DMS153 treated with DMSO at 0.1 percent for 48 hours (cell line): ENCODE measurements around the gene FMNL3.
A peak's percentile ranks its signal among the peaks of the same experiment; 100 is the strongest.

Experiments used
- DNase-seq: peaks from one replicate; lab custom pipeline; 2025; ENCODE audit not compliant: unreplicated experiment; lab: John Stamatoyannopoulos, UW

The FMNL3 gene

DNA sequence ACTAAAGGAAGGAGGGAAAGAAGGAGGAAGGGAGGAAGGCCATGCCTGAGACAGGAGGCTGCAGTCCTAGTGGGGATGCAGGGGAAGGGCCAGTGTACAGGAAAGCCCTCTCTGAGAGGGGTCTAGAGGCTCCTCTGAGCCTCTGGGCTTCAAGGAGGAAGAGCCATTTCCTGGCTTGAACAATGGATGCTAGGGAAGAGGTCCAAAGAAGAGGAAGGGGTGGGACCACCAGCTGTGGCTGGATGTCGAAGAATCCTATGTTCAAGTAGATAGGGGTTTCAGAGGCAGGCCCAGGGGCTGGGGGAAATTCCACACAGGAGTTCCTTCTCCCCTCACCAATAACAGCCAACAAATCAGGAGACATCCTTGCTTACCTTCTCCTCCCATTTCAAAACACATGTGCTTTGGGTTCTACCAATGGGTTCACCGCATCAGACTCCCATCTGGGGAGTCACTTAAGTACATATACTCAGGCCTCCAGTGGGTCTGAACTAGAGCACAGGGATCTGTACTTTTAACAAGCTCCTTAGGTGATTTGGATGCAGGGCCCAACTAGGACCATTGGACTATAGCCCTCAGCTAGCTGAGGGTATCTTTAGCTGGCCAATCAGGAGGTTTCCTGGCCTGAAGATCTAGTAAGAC, 51.5 kb downstream of the FMNL3 start:
- DNase-seq = no peak

DNA sequence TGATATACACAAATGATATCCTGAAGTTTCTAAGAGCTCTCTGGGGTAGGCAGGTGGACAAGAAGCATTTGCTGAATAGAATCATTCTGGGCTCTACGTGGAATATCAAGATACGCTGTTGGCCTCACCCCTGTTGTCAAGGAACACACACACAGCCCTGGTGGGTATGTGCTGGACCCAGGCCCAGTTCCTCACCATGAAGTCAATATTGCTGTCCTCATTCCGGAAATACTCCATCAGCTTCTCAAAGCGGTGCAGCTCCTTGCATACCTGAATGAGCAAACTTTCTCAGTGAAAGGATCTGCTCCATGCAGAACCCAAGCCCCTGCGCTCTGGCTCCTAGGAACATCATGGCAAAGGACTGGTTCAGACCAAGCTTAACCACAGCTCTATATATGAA, 52.5 kb downstream of the FMNL3 start:
- no peak for DNase-seq

DNA sequence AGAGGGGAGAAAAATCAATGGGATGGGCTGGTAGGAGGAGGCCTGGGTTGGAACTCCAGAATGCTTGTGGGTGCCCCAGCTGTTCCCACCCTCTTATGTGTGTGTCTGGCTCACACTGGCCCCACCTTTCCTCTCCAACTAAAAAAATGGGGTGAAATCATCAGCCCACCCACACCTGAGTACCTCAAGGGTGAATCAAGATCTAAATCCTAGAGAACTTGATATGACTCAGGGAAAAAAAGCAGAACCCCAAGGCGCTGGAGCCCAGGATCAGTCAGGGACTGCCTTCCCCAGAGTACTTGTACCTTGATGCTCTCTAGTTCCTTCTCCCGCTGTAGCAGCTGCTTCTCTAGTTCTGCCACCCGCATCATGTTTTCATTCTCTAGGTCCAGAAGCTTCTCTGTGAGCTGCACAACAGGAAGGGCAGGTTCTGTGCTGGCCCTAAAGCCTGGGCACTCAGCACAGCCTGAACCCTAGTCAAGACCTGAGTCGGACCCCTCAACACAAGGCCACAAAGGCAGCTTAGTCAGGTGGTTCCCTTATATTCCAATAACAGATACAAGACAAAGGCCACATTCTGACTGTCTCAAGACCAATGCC, 54.2 kb downstream of the FMNL3 start:
- no peak for DNase-seq

DNA sequence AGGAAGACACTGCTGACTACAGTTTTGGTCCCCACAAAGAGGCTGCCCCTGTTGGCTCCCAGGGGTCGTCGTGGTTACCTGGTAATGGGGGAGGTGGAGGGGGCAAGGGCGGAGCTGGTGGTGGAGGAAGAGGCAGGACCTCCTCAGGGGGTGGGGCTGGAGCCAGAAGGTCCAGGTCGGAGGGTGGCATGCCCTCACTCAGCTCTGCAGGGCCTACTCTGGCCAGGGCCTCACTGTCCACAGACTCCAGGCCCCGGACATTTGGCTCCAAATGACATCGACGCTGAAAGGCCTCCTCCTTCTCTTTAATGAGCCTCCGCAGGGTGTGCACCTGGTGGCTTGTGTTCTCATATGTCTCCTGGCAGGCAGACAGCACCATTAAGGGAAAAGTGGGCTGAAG, 55.4 kb downstream of the FMNL3 start:
- DNase-seq = no peak

DNA sequence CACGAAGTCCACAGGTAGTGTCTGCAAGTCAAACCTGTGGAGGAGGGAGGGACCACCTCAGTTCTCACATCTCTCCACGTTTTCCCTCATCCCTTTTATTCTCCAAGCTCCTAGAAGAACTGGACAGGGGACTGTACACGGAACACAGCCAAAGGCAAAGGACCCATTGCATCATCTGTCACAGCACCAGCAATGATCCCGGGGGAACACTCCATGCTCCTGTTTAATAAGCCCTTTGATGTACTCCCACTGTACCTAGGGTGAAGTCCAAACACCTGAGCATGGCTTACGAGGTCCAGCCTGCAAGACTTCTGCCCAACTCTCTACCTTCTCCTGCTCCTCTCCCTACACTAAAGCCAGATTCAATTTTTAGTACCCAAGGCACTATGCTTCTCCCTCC, 57.3 kb downstream of the FMNL3 start:
- DNase-seq = no peak

DNA sequence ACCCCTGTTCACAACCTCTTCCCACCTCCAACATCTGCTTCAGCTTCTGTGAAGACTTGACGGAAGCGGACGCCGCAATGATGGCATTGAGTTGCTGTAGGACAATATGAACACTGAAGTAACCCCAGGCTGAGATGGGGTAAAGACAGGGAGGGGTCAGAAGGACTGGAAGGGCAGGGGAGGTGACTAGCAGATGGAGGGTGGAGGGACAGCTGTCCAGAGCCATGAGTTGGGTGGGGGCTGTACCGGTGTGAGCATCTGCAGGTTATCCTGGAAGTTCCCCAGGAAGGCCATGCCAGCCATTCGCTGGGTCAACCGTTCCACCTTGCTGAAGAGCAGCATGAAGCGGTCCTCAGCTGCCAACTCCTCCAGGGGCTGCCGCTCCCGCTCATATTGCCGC, 57.8 kb downstream of the FMNL3 start:
- DNase-seq = no peak

DNA sequence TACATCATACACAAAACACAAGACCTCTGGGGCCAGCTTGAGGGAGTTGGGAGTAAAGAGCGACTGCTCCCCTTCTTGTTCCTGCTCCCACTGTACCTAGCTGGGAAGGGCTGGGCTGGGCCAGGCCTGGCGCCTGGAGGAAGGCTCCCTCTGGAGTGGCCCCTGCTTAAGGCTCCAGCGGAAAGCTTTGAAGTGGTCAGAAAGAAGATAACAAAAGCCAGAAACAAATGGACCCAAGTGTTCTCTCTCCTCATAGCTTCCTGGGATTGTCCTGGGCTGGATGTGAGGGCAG, 58.5 kb downstream of the FMNL3 start:
- no peak for DNase-seq

DNA sequence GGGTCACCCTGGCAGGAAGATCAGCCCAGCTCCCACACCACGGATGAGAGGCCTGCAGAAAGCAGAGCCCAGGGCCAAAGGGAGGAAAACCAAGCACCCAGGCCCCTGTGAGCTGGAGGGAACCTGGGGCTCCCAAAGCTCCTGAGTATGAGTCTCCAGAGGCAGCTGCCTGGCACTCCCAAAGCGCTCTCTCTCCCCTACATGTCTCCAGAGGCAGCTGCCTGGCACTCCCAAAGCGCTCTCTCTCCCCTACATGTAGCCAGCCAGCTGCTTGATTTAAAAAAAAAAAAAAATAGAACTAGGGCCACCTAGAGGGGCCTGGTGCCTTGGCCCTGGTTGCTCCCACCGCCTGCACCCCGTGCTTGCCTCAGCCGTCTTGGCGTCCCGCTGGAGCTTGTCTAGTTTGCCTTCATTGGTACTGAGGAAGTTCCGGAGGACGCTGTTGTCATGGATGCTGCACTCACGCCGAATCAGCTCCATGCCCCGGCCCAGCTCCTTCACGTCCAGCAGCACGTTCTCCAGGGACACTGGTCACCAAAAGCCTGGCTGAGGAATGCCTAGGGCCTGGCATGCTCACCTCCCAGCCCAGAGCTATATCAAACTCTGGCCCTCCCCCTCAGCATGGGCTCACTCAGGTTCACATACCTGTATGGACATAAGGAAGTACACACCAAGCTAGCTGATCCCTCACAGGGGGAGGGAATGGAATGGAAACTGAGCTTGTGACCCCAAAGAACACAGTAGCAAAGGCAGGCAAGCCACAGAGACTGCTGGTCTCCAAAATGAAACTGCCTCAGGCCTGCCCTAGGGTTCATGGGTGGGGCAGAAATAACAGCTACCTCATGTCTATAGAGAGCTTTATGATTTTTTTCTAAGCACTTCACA, 59.1 kb downstream of the FMNL3 start:
- DNase-seq = no peak

DNA sequence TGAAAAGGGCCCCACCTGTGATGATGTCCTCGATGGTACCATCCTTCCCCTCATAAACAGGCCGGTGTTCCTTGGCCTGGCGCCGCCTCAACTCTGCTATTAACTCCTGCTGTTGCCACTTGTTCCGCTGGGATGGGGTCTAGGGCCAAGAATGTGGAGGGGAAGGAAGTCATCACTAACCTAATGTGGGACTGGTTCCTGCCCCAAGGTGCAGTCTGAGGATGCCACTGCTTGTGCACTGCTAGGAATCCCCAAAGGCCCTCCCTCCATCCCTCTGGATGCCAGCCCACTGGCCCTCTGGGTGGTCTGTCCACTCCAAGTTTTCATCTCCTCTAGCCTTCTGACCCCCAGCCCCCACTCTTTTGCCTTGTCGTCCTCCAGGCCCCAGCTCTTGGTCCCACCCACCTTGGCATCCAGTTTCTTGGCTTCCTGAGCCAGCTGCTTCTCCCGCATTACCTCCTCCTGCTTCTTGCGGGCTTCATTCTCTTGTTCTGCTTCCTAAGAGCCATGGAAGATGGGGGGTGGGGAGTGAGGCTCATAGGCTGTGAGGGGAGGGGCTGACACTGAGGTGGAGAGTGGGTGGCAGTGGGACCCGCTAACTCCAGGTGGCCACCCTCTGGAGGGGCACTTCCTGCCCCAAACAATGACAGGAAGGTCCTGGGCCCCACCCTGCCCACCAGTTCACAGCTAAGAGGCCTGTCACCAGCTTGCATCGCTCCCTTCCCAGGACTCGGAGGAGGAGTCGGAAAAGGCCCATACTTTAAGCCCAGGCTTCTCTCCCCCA, 60.1 kb downstream of the FMNL3 start:
- DNase-seq = no peak

DNA sequence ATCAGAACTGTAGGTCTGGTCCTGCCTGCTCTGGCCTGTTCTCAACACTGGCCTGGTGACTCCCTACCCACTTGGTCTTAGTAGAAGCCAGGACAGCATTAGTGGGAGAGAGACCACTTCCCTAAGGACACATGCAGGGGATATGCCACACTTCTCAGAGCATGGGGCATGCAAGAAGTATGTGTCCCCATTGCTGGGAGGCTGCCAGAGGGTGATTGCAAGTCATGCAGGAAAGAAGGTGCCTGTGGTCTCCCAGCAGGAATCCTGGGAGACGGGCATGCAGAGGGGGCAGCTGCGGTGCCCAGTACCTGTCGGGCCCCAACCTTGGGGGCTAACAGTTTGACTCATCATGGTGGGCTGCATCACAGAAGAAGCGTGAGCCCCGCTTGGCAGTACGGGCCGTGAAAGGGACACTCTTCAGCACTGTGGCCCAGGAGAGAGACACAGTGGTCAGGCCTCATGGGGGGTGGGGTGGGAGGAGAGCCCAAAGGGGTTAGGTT, 60.8 kb downstream of the FMNL3 start:
- no peak for DNase-seq

DNA sequence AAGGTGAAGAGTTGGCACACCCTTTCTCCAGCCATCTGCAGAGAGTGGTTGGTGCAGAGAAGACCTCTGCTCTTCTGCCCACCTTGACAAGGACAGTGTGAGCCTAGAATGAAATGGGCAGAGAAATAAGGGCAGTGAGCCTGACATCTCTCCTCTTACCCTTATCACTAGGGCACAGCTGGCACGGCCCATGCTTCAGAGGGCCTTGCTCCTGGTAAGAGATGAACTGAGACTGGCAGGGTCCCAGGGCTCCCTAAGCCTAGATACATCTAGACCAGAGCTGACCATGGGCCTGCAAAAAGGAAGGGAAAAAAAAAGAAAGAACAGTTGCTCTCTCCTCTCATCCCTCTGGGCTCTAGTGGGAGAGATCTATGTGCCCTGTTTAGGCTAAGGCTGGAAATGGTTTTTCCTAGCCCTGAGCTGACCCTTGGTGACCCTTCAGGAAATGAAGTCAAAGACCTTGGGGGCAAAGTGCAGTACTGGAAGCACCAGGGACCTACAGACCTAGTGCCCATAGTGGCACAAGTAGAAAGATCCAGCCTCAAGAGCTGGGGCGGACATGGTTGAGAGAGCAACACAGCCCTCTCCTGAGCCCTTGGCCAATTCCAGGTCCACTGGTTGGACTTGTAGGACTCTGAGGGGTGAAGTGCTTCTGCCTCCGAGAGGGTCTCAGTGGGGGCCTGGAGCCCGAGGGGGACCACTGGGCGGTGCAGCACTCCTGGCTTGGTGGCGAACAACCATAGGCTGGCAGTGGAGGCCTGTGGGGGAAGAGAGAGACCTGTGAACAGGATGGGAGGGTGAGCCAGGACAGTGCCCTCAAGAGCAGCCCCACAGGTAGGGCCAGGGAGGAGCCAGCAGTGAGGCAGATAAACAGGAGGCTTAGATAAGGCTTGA, 61.8 kb downstream of the FMNL3 start:
- no peak for DNase-seq

DNA sequence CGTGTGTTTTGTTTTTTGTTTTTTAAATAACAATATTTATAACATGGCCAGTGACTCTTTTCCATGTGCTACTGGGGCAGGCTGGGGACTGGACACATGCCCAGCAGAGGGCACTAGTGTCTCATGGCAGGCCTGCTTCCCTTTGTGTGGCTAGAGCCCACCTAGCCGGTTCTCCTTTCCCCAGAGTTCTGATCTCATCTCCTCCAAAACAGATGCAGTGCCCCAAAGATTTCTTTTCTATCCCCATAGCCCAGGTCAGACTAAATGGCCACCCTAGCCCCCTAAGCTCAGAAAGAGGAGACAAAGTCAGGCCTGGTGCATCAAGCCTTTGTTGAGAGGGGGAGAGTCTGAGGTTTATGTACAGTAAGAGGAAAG, 62.6 kb downstream of the FMNL3 start:
- DNase-seq = peak; percentile 63

DNA sequence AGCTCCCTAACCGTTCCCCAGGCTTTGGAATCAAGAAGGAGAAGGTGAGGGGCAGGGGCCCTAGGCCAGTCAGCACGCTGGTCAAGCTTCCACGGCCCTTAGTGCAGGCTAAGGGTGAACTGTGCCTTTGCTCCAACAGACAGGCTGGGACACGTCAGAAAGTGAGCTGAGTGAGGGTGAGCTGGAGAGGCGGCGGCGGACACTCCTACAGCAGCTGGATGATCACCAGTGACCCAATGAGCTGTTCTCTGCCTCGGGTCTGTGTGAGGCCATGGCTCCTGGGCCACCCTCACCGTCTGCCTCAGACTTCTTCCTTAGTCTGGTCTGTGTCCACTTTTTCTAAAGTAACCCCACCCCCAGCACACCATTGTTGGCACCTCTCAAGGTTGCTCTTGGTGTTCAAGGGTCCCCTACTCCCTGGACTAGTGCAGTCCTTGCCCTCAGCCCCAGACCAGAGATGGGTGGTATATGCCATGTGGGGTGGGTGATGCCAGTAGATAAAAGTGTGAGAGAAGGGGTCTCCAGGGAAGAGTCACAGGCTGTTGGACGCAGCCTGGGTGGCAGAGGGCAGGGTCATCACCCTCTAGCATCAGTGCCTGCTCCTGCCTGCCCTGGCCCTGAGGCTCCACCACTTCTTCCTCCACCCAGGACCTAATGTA, 63.1 kb downstream of the FMNL3 start:
- DNase-seq = no peak

DNA sequence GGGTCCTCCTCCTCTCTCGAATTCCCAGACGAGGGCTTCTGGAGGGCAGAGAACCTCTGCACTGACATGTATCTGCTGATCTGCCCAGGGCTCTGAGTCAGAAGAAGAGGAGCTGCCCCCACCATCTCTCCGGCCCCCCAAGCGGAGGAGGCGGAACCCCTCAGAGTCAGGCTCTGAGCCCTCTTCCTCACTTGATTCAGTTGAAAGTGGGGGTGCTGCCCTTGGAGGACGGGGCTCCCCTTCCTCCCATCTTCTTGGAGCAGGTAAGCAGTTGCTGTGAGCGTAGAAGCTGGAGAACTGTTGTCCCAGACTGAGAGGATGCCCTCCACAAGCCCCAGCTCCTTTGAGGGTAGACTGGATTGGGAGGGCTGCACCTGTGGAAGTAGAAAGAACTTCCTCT, 64.1 kb downstream of the FMNL3 start:
- DNase-seq = no peak

DNA sequence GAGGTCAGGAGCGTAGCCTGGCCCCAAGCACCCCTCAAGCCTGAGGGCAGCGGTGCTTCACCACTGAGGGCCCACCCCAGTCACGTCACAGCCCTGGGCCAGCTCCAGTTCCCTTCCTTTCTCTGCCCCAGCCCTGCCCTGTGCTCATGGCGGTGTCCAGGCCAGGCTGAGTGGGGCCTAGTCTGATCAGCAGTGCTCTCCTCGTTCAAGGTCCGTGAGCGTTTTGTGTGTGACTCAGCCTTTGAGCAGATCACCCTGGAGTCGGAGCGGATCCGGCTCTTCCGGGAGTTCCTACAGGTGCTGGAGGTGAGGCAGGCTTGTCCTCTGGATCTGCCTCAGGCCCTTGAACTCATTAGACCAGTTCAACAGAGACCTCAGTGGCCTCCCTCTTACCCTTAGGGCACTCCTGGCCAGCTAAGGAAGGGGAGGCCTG, 64.8 kb downstream of the FMNL3 start:
- no peak for DNase-seq

DNA sequence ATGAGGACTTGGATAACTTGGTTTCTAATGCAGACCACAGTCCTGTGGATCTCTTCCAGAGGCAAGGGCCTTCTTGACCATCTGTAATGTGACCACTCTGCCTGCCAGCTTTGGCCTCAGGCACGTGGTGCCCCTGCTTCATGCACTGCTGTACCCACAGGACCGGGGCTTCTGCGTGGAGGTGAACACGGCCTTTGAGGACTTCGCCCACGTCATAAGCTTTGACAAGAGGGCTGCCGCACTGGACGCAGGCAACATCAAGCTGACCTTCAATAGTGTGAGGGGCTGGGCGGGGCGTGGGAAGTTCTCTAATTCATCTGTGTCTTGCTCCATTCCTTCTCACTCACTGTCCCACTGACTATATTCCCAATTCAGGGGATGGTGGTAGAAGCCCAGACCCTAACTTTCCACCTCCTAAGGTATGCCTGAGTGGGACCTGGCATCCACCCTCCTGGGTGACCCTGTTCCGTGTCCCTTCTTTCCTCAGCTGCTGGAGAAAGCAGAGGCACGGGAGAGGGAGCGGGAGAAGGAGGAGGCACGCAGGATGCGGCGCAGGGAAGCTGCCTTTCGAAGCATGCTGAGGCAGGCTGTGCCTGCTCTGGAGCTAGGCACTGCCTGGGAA, 65.3 kb downstream of the FMNL3 start:
- no peak for DNase-seq

DNA sequence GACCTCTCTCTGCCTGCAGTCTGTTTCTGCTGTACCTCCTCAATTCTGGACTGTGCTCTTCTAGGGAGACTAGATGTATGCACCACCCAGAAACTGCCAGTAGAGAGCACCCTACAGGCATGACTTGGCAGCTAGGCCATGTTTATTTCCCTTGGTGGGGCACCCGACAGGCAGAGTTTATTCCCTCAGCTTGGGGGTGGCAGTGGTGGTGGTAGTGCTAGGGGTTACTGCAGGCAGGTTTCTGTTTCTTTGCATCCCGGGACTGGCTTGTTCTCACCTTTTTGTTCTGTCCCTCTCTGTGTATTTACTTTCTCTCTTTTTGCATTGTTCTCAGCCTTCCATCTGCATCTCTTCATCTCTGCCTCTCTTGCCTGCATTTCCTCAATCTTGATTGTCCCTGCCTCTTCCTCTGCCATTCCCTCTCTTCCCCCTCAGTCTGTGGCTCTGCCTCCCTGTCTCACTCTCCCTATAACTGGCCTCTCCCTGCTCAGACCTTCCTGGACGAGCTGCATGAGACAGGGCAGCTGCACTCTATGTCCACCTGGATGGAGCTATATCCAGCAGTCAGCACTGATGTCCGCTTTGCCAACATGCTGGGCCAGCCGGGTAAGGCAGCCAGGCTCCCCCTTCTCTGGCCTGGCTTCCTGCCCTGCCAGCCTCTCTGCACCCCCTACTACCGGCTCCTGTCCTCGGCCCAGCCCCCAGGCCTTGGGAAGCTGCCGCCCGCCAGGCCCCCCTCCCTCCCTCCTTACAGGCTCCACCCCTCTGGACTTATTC, 70.0 kb downstream of the FMNL3 start:
- DNase-seq = peak; percentile 57

DNA sequence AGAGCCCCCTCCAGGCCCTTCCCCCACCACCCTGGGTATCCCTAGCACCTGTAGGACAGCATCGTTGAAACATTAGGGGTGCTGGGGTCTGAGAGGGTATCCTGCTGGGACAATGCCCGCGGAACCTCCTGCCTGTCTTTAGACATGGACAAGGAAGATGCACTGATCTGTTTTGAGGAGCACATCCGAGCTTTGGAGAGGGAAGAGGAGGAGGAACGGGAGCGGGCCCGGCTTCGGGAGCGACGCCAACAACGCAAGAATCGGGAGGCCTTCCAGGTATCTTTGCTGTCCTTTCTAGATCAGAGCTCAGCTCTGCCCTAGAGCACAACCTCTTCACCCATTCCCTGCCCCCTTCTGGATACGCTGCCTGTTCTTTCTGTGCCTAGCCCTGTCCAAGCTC, 70.6 kb downstream of the FMNL3 start:
- no peak for DNase-seq

DNA sequence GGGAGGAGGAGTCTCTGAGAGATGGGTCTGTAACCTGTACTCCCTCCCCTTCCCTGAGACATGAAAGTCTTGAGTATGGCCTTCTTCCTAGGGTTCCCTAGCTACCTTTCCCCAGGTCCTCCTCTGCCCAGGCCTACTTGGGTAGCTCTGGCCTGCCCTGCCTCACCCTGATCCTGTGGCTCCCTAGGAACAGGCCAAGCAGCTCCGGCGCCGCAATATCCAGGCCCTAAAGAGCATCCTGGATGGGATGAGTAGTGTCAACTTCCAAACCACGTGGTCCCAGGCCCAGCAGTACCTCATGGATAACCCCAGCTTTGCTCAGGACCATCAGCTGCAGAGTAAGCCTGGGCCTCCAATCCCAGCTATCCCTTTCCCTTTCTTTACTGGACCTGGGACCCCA, 71.5 kb downstream of the FMNL3 start:
- DNase-seq = no peak
